Stimulated activated naive CD4-positive, alpha-beta T cell (primary cell): ENCODE results near the gene LRWD1.
"Not testable (repeated sequence)": the region's sequence is repeated elsewhere in the genome, so short reads cannot be mapped to it uniquely, and the experiment has no call there.

ENCODE experiments used
- DNase-seq, 6 experiments: peaks; one replicate each; lab custom pipeline; 2025; lab: John Stamatoyannopoulos, UW

The LRWD1 gene

DNA sequence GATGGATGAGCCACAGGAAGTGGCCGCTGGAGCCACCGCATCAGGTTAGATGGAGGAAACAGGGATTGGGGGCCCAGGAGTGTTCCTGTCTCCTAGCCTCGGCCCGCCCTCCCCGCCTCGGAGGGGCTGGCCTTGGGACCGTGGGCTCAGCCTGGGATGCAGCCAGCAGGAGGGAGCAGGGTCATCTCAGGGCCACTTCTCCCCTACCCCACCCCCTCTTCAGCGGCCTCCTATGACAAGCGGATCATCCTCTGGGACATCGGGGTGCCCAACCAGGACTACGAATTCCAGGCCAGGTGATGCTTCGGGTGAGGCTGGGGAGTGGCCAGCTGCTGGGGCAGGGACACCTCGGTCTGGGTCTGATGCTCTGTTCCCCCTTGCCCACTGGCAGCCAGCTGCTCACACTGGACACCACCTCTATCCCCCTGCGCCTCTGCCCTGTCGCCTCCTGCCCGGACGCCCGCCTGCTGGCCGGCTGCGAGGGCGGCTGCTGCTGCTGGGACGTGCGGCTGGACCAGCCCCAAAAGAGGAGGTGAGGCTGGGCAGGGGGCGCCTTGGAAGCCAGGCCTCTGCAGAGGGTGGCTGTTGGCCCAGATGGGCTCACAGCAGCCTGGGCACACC is 4.7 kb downstream of the LRWD1 start:
- DNase-seq = no peak

GRCh38 chr7:102469972-102470825 is 5.4 kb downstream of the LRWD1 start:
- DNase-seq = no peak

GRCh38 chr7:102471791-102472125 is 7.0 kb downstream of the LRWD1 start:
- DNase-seq = no peak

DNA sequence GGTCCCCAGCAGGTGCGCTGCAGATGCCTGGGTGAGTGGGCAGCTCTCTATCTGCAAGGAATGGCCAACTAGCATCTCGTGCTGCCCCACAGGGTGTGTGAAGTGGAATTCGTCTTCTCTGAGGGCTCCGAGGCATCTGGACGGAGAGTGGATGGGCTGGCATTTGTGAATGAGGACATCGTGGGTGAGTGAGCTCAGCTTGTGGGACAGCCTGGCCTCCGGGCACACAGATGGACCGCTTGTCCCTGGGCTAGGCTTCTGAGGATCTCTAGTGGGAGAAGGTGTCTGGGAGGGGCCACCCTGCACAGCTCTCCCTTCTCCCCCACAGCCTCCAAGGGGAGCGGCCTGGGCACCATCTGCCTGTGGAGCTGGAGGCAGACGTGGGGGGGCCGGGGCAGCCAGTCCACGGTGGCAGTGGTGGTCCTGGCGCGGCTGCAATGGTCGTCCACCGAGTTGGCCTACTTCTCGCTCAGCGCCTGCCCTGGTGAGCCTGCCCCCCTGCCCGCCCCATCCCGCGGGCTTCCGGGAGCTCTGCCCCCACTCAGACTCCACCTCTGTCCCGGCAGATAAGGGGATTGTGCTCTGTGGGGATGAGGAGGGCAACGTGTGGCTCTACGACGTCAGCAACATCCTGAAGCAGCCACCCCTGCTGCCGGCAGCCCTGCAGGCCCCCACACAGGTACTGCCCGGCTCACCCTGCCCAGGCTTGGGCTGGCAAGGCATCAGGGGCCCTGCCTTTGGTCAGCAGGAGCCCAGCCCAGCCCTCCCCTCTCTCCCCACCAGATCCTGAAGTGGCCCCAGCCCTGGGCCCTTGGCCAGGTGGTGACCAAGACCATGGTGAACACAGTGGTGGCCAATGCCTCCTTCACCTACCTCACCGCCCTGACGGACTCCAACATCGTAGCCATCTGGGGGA is 7.6 kb downstream of the LRWD1 start:
- DNase-seq = no peak

GRCh38 chr7:102473271-102473991 is 8.6 kb downstream of the LRWD1 start:
- no peak for DNase-seq

- not testable (repeated sequence) for DNase-seq
Measured at GRCh38 chr7:102474116-102474515, 9.3 kb downstream of the LRWD1 start.

DNA sequence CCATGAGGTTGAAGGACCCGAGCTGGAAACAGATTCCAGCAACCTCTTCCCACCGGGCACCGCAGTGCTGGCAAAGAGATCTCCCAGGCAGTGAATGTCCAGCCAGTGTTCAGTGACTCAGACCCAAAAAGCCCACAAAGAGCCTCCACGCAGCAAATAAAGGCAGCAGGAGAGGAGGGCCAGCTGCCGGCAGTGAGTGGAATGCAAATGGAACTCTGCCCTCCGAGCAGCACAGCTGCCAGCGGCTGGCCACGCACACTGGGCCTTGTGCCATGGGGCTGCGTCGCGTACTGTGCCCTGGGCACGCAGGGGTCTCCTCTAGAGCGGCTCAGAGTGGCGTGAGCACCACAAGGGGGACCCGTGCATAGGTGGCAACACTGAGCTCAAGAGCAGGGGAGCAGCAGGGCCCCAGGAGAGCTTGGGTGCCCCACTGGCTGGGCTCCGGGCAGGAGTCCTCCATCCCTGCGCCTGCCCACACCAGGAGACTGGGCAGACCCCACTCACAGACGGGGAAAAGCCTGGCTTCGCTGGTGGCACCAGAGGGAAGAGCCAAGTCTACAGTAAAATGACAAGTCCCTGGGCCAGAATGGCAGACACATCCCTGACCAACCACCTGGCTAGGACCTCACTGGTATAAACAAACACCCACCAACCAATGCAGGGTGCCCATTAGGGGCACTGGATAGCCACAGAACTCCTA is 10.1 kb downstream of the LRWD1 start:
- DNase-seq = not testable (repeated sequence)

GRCh38 chr7:102478314-102479208 is 13.8 kb downstream of the LRWD1 start, which contains the start of gene POLR2J:
POLR2J (minus strand) TSS chr7:102478922; CDS start chr7:102478860, 62 bp downstream.
- not testable (repeated sequence) for DNase-seq

GRCh38 chr7:102479209-102479584 is 14.4 kb downstream of the LRWD1 start:
- DNase-seq = not testable (repeated sequence)

- not testable (repeated sequence) for DNase-seq
Measured at GRCh38 chr7:102479982-102480637, 15.3 kb downstream of the LRWD1 start.

- DNase-seq = not testable (repeated sequence)
Measured at GRCh38 chr7:102481962-102482361, 17.2 kb downstream of the LRWD1 start.

GRCh38 chr7:102484317-102484716 is 19.5 kb downstream of the LRWD1 start:
- DNase-seq = not testable (repeated sequence)

DNA sequence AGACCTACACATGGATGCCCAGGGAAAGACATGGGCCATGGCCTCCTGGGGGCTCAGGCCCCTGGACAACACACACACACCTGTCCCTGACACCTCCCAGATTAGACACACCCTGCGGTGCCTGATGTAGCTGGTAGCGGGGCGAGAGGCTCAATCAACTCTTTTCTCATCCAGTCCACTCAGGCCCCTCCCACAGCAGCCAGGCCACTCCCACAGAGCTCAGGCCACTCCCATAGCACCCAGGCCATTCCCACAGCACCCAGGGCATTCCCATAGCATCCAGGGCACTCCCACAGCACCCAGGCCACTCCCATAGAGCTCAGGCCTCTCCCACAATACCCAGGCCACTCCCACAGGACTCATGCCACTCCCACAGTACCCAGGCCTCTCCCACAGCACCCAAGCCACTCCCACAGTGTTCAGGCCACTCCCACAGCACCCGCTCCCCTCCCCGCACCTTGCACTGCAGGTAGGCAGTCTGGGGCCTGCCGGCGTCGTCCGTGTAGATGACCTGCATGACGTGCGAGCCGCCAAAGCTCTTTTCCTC is 25.8 kb downstream of the LRWD1 start:
- not testable (repeated sequence) for DNase-seq

GRCh38 chr7:102493220-102493935 is 28.6 kb downstream of the LRWD1 start:
- not testable (repeated sequence) for DNase-seq

GRCh38 chr7:102494026-102494425 is 29.2 kb downstream of the LRWD1 start:
- not testable (repeated sequence) for DNase-seq

- not testable (repeated sequence) for DNase-seq
Measured at GRCh38 chr7:102494473-102495149, 29.8 kb downstream of the LRWD1 start.

DNA sequence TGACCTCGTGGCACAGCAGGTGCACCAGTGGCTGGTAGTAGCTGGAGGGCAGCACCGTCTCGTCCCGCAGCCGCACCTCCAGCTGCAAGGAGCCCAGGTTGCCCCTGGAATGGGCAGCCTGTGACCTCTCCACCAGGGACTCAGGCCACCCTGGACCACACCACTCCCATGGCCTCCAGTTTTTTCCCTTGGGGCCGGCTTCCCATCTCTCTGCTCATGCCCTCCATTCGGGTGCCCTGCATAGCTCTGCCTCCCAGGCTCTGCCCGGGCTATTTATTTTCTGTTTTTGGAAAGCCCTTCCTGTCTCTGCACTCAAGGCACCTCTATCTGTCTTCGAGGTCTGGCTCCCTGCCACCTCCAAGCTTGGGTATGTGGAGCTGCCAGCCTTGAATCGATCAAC is 32.1 kb downstream of the LRWD1 start:
- not testable (repeated sequence) for DNase-seq

- DNase-seq = not testable (repeated sequence)
Measured at GRCh38 chr7:102497308-102497707, 32.5 kb downstream of the LRWD1 start.
